ENCODE data around the gene SH2D6.

GRCh38 chr2:85409845-85410583 lies 8.5 kb upstream of the SH2D6 start, which contains the start of gene CAPG:
- TF ChIP-seq EZH2 (IDR thresholded peaks at IDR 0.05; ENCODE audit: borderline replicate concordance) (no peak), CTCF (IDR thresholded peaks at IDR 0.05; ENCODE audit: poor library complexity) (no peak), EZH2phosphoT487 (IDR thresholded peaks at IDR 0.05; ENCODE audit: low read depth, severe bottlenecking, unreplicated experiment) (no peak)
